ENCODE measurements around the gene MS4A13.
"Not testable (repeated sequence)": the region's sequence is repeated elsewhere in the genome, so short reads cannot be mapped to it uniquely, and the experiment has no call there.

The MS4A13 gene, protein sequence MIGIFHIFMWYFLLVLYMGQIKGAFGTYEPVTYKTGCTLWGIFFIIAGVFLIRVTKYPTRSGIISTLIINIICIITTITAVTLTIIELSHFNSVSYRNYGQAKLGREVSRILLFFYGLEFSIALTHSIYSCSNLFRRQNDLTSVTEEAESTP

DNA sequence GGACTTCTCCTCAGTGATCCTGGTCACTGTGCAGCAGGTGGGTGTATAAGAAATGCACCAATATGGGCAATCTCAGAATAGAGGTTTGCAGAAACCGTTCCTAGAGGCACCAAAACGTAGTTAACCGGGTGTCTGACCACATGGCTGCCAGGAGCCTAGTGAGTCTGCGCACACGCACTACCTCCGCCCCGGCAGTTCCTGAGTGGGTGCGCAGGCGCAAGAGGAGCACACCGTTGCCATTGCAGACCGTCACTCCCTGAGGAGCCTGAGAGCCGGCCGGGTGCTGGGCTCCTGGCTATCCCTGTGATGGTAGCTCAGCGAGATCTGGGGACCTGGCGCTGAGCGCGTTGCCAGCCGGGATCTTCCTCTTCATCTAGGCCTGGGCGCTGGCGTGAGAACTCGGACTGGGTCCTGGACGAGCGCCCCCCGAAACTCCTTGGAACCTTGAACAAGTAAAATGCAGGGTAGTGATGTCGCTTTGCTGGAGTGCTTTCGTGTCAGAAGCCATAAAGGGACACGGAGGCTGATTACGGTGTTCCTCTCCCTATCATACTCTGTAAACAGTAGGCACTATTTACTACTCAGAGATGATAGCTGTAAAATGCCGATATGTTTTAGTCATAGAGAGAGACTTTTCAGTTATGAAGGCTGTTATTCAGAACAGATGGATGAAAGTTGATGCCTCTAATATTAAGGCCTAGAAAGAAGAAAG lies at the start of gene MS4A13:
TSS of gene MS4A13 (plus strand) at position 249 of the 712 bp plus-strand sequence. CDS start 2,692 bp downstream, outside the sequence.
- DNase-seq, result no peak

DNA sequence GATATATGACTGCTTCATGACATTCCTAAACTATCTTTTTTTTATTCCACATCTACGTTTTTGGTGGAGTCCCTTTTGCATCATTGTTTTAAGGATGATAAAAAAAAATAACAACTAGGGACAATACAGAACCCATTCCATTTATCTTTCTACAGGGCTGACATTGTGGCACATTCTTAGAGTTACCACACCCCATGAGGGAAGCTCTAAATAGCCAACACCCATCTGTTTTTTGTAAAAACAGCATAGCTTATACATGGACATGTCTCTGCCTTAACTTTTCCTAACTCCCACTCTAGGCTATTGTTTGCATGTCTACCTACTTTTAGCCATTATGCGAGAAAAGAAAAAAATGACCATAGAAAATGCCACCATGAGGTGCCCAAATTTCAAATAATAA lies 46.4 kb upstream of the MS4A13 start:
- DNase-seq, result no peak

DNA sequence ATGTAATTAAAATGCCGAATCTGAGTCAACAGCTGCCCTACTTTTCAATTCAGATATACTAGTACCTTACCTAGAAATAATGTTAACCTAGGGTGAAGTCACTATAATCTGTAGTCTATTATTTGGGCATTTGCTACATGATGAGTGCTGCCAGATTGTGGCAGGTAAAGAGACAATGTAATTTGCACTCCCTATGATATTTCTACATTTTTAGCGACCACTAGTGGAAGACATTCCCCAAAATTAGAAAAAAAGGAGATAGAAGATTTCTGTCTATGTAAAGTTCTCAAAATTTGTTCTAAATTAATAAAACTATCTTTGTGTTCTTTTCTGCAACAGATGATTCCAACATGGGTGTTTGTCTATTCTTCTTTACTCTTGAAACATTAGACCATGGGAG lies 45.5 kb upstream of the MS4A13 start:
- DNase-seq, result no peak

DNA sequence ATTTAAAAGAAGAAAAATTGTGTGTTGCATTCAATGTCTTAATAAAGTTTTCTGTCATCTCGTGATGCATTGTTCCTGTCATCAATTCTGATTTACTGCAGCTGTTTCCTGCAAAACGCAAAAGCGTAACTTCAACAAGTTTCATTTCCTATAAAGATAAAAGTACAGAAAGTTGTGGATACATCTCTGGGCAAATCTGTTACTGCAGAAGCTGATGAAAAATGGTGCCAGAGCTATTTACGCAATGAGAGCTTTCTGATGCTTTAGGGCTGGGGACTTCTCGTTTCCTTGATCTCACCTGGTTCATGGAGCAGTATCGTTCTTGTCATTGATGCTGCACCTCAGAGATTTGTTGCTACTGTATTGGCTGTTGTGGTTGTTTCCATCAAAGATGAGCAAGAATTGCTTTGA lies 38.2 kb upstream of the MS4A13 start:
- DNase-seq, result no peak

DNA sequence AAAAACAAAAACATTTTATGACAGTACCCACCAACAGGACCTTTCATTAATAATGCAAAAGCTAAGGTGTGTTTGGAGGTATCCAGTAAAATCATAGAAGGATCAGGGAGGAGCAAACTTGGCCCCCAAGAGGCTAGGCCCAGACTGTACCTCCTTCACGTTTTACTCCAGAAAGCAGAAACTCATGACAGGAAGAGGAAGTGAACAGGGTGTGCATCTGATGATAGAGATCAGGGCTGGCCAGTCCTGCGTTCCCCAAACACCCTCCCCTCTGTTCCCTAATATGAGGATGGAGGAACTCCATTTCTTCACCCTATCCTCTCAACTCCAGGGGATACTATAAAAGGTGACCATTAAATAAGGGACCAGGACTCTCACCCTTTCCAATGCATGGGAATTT lies 32.8 kb upstream of the MS4A13 start:
- DNase-seq, result no peak

DNA sequence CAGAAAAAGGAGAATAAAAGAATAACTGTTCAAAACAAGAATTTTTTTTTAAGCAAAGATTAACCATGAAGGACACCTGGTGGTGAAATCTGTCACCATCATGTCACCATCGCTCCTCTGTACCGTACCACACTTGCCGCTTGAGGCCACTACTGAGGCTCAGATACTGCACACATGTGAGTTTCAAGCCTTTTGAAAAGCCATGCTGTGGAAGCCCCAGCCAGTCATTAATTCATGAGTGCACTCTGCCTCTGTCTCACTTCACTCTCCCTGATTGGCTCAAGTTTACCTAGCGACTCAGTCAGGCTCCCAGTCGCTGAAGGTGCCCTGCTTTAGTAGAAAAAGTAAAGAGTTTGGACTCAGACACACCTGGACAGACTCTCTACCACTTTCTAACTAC lies 29.2 kb upstream of the MS4A13 start:
- DNase-seq, result no peak

DNA sequence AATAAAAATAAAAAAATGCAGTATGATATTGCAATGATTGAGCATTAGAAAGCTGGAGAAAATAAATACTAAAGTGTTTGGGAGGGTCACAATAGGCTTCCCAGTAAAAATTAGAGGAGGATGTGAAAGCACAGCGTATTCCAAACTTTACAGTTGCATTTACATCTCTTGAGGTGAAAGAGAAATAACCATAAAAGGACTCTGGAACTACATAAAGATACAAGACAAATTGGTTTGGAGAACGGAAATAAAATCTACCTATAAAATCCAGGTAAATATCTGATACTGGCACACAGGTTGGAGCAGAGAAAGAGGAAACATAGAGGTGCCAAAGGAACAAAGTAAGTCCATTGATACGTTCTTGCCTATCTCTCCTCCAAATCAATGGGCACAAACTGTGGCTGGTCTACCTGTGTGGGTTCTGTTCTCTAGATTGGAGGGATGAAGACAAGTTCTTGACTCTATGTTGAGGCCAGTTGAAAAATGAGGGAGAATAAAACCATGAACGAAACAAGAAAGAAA lies 22.6 kb upstream of the MS4A13 start, which contains the start of gene MS4A12:
TSS of gene MS4A12 (plus strand) at position 291 of the 522 bp plus-strand sequence. CDS start 4,541 bp downstream, outside the sequence.
- DNase-seq, result no peak

DNA sequence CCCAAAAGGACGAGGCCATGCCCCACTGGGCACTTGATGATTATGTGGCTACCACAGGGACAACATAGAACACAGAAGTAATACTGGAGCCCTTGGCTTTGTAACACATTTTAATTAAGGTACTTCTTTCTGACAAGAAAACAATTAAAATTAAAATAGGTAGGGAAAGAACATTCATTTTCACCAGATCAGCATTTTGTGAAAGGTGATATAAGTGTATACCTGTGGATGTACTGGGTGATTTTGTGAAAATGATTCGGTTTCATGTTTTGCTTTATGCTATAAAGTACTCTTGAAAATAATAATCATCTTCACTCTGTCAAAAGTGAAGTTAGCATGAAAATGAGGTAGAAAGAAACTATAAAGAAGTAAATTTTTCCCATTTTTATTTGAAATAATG lies 21.7 kb upstream of the MS4A13 start:
- DNase-seq, result no peak

DNA sequence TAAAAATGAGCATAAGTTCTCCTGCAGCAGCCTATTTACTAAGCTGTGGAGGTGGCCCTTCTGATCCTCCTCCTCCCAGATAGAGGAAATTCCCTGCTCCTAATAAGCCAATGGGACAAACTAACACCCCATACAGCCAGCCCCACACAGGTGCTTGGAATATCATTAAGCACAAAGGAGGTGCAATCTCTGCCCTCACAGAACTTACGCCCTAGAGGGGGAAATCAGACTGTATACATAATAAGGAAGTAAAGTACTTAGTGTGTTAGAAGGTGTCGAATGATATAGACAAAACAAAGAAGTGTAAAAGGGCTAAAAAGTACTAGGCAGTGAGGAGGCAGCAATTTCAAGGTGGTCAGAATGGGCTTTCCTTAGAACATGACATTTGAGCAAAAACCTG lies 16.8 kb upstream of the MS4A13 start:
- no peak for DNase-seq

DNA sequence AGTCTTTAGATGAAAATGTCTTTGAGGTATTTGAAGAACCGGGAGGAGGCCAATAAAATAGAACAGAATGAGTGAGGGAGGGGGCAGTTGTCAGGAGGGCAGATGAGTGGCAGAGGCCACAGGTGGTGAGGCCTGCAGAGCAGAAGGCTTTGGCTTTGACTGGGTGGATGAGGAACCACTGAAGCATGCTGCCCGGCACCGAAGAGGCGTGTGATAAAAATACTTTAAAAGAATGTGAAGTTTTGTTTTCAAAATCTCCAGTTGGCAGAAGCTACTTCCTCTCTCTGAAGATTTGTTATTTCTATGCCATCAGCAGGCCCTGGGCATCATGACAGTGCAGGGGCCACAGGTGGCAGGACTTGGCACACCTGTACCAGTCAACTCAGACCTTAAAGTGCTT lies 16.3 kb upstream of the MS4A13 start:
- no peak for DNase-seq

DNA sequence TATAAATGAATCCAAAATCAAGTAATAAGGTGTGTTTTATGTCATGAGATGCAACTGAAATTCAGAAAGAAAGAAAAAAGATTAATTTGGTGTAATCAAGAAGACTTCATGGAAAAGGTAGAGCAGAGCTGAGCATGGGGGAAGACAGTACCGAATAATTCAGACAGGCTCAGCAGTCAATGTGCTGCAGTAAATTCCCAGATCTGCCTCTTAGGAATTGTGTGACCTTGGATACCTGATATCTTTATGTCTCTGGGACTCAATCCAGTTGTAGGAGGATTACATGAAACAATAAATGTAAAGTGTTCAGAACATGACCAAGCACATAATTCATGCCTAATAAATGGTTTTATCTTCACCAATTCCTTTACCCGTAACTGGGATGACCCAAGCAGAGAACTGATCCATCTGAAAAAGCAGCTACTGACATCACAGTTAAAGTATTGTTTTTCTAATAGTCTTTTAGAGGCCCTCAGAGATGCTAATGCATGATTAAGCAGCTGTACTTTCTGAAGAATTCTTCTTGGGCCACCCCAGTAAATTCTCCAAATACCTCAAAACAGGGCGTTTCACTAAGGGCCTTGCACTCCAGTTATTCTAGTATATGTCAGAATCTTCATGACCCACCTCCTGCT lies 14.8 kb upstream of the MS4A13 start:
- DNase-seq, result no peak

DNA sequence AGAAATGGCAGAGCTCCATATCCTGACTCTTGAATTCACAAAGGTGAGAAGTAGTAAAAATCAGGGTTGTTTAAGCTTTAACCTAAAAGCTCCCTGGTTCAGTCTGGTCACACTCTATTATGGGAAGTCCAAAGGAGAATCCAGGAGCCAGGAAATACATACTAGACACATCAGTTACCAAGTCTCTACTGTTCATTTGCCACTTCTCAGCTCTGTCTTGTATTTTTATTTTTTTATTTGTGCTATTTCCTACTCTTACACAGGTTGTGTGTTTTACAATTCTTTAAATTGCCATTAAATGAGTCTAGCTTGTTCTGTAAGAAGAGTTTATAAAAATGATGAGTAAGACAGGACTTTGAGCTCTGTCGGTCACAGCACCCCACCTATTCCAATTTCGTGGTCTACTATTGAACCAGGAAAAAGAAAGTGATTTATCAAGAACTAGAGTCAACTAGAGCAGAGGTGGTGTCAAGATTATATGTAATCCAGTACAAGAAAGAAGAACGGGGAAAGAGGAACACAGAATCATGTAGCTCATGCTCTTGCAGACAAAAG lies 12.9 kb upstream of the MS4A13 start:
- no peak for DNase-seq

DNA sequence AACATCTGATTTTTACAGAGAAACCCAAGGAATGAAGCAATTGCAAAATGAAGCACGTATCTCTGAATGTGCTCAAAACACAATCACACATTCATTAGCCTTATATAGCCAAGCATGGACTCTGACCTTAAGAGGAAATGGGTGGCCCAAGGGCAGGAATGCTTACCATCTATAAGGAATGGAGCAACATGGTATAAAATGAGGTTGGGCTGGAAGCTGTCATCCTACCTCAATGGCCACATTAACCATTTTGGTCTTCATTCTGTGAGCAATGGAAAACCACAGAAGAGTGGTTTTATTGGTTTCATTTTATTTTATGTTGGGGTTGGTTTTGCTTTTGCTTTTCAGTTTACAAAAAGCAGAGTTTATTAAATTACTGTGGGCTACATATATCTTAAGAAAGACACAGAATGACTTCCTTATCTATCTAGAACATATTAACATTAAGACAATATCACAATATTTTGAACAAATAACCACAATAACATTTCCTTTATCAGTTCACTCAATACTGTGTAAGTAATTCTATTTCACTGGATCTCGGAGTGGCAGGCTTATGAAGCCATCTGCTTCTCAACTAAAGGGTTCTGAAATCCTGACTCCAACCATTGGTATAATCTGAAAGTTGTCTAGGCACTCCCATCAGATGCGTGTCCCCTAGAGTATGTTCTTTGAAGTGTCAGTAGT lies 10.8 kb upstream of the MS4A13 start:
- no peak for DNase-seq

DNA sequence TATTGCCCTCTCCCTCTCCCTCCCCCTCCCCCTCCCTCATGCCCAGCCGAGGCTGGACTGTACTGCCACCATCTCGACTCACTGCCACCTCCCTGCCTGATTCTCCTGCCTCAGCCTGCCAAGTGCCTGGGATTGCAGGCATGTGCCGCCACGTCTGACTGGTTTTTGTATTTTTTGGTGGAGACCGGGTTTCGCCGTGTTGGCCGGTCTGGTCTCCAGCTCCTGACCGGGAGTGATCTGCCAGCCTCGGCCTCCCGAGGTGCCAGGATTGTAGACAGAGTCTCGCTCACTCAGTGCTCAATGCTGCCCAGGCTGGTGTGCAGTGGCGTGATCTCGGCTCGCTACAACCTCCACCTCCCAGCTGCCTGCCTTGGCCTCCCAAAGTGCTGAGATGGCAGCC lies 5.6 kb upstream of the MS4A13 start:
- DNase-seq, result not testable (repeated sequence)

DNA sequence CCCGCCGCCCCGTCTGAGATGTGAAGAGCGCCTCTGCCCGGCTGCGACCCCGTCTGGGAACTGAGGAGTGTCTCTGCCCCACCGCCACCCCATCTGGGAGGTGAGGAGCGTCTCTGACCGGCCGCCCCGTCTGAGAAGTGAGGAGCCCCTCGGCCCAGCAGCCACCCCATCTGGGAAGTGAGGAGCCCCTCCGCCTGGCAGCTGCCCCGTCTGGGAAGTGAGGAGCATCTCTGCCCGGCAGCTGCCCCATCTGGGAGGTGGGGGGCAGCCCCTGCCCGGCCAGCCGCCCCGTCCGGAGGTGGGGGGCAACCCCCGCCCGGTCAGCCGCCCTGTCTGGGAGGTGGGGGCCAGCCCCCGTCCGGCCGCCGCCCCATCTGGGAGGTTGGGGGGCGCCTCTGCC lies 5.0 kb upstream of the MS4A13 start:
- not testable (repeated sequence) for DNase-seq

DNA sequence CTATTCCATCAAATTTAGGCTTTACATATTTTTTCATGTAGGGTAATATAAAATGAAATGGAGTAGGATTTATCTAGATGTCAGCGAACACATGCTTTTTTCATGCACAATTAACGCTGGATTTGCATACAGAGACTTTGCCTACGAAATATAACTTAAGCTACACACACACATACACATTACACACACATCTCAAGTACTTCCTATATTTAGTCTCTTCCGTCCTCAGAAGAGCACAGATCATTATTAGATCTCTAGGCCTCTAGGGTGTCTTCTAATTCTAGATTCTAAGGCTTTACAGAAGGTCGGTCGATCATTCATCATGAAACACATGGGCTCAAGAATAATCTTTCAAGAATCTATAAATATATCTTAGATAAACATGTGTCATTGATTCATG lies 3.8 kb upstream of the MS4A13 start:
- DNase-seq, result no peak

DNA sequence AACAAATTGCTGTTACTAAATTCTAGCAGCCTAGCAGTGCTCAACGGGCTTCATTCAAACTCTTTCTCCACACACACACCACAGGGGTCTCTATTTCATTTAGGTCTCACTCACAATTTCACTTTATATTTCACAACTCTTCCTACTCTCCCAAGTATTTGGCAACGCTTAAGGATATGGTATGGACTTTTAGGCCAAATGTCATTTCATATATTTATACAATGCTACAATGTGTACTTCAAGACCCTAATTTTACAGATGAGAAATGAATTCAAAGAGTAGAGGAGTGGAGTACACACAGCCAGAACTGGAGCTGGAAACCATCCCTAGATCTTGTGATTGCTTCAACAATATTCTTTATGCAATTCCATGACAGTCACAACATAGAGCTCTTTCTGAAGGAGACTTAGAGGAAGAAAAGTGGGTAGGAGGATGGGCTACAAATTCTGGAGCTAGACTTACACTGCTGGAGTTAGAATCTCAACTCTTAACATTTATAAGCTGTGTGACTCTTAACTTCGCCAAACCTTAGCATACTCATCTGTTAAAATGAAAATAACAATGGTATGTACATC lies 2.5 kb upstream of the MS4A13 start:
- no peak for DNase-seq

DNA sequence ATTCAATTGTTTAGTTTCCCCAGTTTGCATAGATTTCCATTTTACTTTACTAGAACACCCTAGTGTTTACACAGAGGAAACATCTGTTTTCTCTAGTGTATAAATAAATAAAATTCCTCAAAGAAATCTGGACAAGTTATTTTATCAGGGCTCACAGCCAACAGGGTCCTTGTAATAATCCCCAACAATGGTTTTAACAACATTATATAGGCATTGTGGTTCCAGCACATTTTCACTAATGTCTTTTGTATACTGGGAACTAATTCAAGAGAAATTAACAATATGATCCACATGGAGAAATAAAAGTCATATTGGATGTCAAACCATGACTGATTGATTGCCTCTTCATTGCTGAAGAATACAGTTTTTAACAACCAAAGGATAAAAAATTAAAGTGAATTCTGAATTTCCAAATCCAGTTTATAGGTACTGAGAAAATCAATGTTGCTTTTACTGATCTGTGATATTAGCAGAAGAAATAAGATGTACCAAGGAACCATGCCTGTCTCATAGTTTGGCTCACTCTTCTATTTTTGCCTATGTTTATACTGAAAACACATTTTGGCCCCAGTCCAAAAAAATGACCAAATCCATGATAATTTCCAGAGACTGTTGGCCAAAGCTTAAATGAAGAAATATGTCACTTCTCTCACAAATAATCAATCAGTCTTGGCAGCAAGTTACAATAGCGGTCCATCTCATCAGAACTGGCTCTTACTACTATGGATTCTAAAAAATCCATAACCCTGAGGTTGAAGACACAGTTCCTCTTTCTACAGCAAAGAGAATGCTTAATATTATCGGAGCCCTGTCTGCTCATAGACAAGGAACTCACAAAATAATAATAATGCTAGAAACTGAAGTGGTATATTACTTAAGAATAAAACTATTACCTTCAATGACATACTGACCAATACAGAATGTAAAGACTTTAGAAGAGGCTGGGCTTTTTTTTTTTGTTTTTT lies 1.4 kb upstream of the MS4A13 start:
- no peak for DNase-seq

DNA sequence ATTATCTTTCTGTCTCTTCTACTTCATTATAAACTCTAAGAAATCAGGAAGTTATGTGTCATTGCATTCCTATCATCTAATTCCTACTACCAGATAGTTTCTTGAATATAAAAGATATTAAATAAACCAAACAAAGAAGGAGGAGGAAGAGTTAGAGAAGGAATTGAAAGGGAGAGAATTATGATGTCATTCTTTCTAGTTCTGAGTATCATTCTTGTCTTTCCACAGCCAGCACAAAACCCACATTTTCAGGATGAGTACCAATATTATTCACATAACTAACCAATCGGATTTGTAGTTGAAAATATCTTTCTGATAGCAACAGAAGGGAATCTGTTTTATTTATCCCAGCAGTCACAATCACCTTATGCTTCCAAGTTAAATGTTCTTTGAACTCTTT lies 13.3 kb downstream of the MS4A13 start:
- no peak for DNase-seq

DNA sequence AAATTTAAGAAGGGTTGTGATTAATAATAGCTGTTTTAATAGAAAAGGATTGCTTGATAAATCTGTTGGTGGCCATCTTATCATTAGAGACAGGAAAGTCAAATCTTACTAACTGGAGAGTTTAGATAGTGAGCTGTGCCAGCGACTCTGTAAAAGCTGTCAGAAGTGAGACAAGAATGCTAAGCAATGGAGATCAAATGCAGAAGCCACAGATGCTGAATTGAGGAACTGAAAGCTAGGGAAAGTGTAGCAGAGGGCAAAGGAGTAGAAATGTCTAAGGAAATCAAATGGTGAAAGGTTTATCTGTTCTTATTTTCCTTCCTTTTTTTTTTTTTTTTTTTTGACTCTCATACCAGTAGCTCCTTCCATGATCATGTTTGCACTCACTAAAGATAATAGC lies 13.7 kb downstream of the MS4A13 start:
- DNase-seq, result no peak

DNA sequence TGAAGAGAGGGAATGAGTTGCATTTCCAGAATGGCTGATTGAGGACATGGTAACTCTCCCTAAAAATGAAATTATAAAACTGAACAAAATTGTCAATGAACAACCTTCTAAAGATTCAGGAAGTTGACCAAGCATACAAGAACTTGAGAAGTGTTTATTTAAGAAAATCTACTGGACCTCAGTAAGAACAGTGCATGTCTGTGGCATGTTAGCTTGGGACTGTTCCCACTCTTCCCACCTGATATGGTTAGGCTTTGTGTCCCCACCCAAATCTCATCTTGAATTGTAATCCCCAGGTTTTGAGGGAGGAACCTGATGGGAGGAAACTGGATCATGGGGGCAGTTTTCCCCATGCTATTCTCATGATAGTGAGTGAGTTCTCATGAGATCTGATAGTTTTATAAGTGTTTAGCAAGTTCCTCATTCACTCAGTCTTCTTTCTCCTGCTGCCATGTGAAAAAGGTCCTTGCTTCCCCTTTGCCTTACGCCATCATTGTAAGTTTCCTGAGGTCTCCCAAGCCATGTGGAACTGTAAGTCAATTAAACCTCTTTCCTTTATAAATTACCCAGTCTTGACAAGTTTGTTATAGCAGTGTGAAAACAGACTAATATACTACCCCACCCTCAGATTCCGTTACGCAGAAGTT lies 15.4 kb downstream of the MS4A13 start:
- DNase-seq, result no peak

All from NCI-H226 (cell line).